Stomach (tissue), 9 donors: Measurements from ENCODE around the gene PMS2. TPM values are rescaled to one million over a fixed set of nuclear protein-coding genes. Genes with fewer than 3 reads are reported as not detected.
"Not testable (repeated sequence)": the region's sequence is repeated elsewhere in the genome, so short reads cannot be mapped to it uniquely, and the experiment has no call there.

ENCODE experiments used
- DNase-seq, 2 donors: peaks; one replicate each; pipeline versions ENCODE4 v3.0.0 to v3.0.0-alpha.2; 2013 to 2019
- H3K27ac ChIP-seq, 5 donors: fragments of 200-600 bp in 4 of 5; sonication (generic) in 4 of 5; one replicate each; pipeline ENCODE4 v1.5.1; 2013 to 2019; ENCODE audit warnings: mild to moderate bottlenecking in 1 of 5, moderate library complexity in 1 of 5
- H3K27me3 ChIP-seq, 3 donors: fragments of 200-600 bp; sonication (generic); one replicate each; pipeline ENCODE4 v1.5.1; 2017 to 2019; ENCODE audit warnings: mixed run types in 1 of 3
- H3K36me3 ChIP-seq, 4 donors: fragments of 200-600 bp; sonication (generic); 1 replicate in 3 of 4; 2 replicates in 1 of 4; pipeline ENCODE4 v1.5.1; 2016 to 2019
- H3K4me1 ChIP-seq, 4 donors: fragments of 200-600 bp; sonication (generic); one replicate each; pipeline ENCODE4 v1.5.1; 2016 to 2019
- H3K4me3 ChIP-seq, 4 donors: fragments of 200-600 bp; sonication (generic) in 3 of 4; one replicate each; pipeline ENCODE4 v1.5.1; 2016 to 2019; ENCODE audit warnings: mild to moderate bottlenecking in 1 of 4
- H3K9me3 ChIP-seq, 4 donors: fragments of 200-600 bp; sonication (generic); one replicate each; pipeline ENCODE4 v1.5.1; 2016 to 2019
- CTCF ChIP-seq, 7 experiments: fragments of 450-650 bp in 4 of 7; fragments of 200-600 bp in 3 of 7; sonication (generic) in 3 of 7; IDR thresholded peaks; one replicate each; pipeline ENCODE4 v1.5.1; 2016 to 2019; ENCODE audit warnings: antibody characterized with exemption in 7 of 7, control low read depth in 2 of 7, mild to moderate bottlenecking in 1 of 7
- EP300 ChIP-seq: sonication (generic); formaldehyde crosslinking; IDR thresholded peaks from one replicate; pipeline ENCODE4 v1.6.1; 2017; ENCODE audit warnings: antibody characterized with exemption
- POLR2A ChIP-seq, 4 donors: fragments of 450-650 bp; IDR thresholded peaks; one replicate each; pipeline ENCODE4 v1.6.1; 2016; ENCODE audit warnings: antibody characterized with exemption in 4 of 4, control low read depth in 2 of 4, mild to moderate bottlenecking in 1 of 4, moderate library complexity in 1 of 4
- WGBS, 5 donors: extraction: QIAGEN DNeasy Blood & Tissue Kit in 3 of 5; methylation state at CpG; one replicate each; pipeline versions ENCODE4 v1.1.5 to v1.1.7; 2013 to 2018; 5-methylcytosine and 5-hydroxymethylcytosine counted together
- intact Hi-C: fragments of 100-400 bp; cut with DNase I; formaldehyde crosslinking; loops from one replicate; pipeline ENCODE4 v1.15.1; 2023; ENCODE audit warnings: low total_unique reads
- polyA plus RNA-seq, 3 donors: library from polyadenylated mRNA; stranded (reverse); fragments of 200-250 nt; gene quantifications; one replicate each; pipeline ENCODE4 v1.2.3, GENCODE V29; 2013
- total RNA-seq, 5 donors: library from RNA; depleted of rRNA; stranded (reverse); fragments of >200 nt; gene quantifications; one replicate each; pipeline versions ENCODE4 v1.1.0 to v1.2.3, GENCODE V29; 2014 to 2016
- donor health status: healthy with polysubstance abuse.
- donor health status: Bipolar disorder and iron deficiency.
- donor health status: healthy.

PMS2 gene
- total and polyA plus RNA-seq, 8 donors = 2.9 to 16.0 (median 6.3) TPM

GRCh38 chr7:5997210-5997808, 11.5 kb downstream of the PMS2 start:
- intact Hi-C loops = no loop called here
- Histone ChIP-seq H3K27ac (peak overlapping the region in 1 of 5 donors; percentile 32), H3K9me3 (no peaks in the 10 kb centered on the region), H3K27me3 (no peaks in the 10 kb centered on the region), H3K36me3 (peaks cover 6 to 88% (median 84%) of the 10 kb centered on the region in 4 donors), H3K4me1 (peaks cover 0 to 7% (median 3%) of the 10 kb centered on the region in 4 donors), H3K4me3 (no peak overlapping the region)
- peak in 5 of 7 experiments; percentile 36 to 67 (median 50) for TF ChIP-seq CTCF (IDR thresholded peaks at IDR 0.05)
- no peak for TF ChIP-seq EP300
- TF ChIP-seq POLR2A (IDR thresholded peaks at IDR 0.05) = no peak
- 45 to 55% (median 47%) methylated on average over 10 of the region's 10 CpGs for WGBS, 5 donors
- peak; percentile 56 to 86 for DNase-seq

GRCh38 chr7:5987061-5987460, 21.8 kb downstream of the PMS2 start:
- intact Hi-C loops, H3K4me3 ChIP-seq, H3K9me3 ChIP-seq, DNase-seq, H3K27me3 ChIP-seq, H3K27ac ChIP-seq, H3K4me1 ChIP-seq: not testable (repeated sequence)
- H3K36me3 ChIP-seq = peaks cover 18 to 65% (median 64%) of the 10 kb centered on the region in 4 donors
- 90 to 96% (median 93%) methylated on average over 15 of the region's 15 CpGs for WGBS, 5 donors

DNA sequence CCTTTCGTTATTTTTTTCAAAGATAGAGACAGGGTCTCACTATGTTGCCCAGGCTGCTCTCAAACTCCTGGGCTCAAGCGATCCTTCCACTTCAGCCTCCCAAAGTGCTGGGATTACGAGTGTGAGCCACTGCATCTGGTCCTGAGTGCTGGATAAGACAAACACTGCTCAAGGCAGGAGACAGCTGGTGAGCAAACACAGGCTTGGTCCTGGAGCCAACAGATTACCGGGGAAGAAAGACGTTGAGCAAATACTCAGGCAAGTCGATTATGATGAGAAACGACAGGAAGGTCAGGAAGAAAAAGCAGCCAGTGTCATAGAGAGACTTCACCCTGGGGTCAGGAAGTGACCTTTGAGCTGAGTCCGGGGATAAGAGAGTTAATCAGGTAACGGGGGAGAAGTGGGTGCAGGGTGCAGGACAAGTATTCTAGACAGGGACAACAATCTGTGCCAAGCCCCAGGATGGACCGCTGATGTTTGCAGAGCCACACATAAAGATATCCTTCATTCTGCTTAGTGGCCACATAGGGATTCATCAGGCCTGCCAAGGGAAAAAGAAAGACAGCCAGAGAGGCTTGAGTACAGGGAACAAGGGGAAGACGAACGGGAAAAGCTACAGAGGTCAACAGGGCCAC, 29.1 kb downstream of the PMS2 start:
- intact Hi-C loops, H3K27me3 ChIP-seq, H3K4me1 ChIP-seq, H3K4me3 ChIP-seq, H3K9me3 ChIP-seq, DNase-seq, H3K27ac ChIP-seq: not testable (repeated sequence)
- peaks cover 0 to 35% (median 17%) of the 10 kb centered on the region in 4 donors for H3K36me3 ChIP-seq
- WGBS, 5 donors = 64 to 88% (median 81%) methylated on average over 1 to 2 of the region's 12 CpGs; no CpG with 5 or more reads in 1 of the 5 donors

- WGBS, 5 donors = no CpG with 5 or more reads among the region's 8 CpGs
- intact Hi-C loops = not testable (repeated sequence)
These were observed 35.3 kb downstream of the PMS2 start for GRCh38 chr7:5973580-5973979.

GRCh38 chr7:5970347-5970911, 38.4 kb downstream of the PMS2 start, which contains the start of gene RSPH10B:
Gene RSPH10B, minus strand, starts transcription at chr7:5970689. Its CDS starts 3,573 bp downstream, at chr7:5967116.
- H3K9me3 ChIP-seq, H3K4me1 ChIP-seq, H3K36me3 ChIP-seq, H3K27me3 ChIP-seq, H3K27ac ChIP-seq, intact Hi-C loops: not testable (repeated sequence)
- WGBS, 5 donors = 11 to 28% (median 12%) methylated on average over 5 to 25 of the region's 43 CpGs; no CpG with 5 or more reads in 2 of the 5 donors
- peak in 1 of 2 donors; percentile 1 for DNase-seq
- H3K4me3 ChIP-seq = peak within 1 kb of the TSS in 1 of 4 donors; percentile 17

More at GRCh38 chr7:5973580-5973979, 35.3 kb downstream of the PMS2 start:
- H3K36me3 ChIP-seq = peaks cover 0 to 18% (median 9%) of the 10 kb centered on the region in 4 donors
- not testable (repeated sequence) for H3K4me3 ChIP-seq, DNase-seq, H3K9me3 ChIP-seq, H3K4me1 ChIP-seq, H3K27ac ChIP-seq, H3K27me3 ChIP-seq

GRCh38 chr7:5963810-5964209, 45.0 kb downstream of the PMS2 start:
- H3K9me3 ChIP-seq, intact Hi-C loops, H3K27me3 ChIP-seq, H3K4me1 ChIP-seq, H3K27ac ChIP-seq, H3K4me3 ChIP-seq, DNase-seq, H3K36me3 ChIP-seq: not testable (repeated sequence)
- 79 to 94% (median 91%) methylated on average over 4 to 5 of the region's 7 CpGs for WGBS, 5 donors

DNA sequence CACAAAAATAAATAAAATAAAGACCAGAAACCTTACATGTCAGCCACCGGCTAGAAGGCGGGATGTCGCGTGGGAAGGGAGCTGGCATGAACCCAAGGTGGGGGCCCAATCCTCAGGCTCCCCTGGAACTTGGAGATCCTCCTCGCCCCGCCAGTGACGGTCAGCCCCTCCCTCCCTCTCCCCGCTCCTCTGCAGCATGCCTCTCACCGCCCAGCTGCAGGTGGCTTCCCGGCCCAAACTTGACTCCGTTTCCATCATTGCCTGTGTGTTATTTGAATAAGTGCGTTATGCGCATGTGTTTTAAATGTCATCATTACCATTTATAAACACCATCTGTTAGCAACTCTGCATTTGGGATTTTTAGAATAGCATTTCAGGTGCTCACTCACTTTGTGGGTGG, 45.6 kb downstream of the PMS2 start:
- H3K4me1 ChIP-seq, H3K27me3 ChIP-seq, intact Hi-C loops, H3K4me3 ChIP-seq, H3K36me3 ChIP-seq, DNase-seq, H3K9me3 ChIP-seq, H3K27ac ChIP-seq: not testable (repeated sequence)
- 18 to 33% methylated on average over 3 of the region's 13 CpGs; no CpG with 5 or more reads in 3 of the 5 donors for WGBS, 5 donors

- H3K9me3 ChIP-seq, H3K36me3 ChIP-seq, DNase-seq, H3K4me1 ChIP-seq, intact Hi-C loops, H3K27me3 ChIP-seq, H3K27ac ChIP-seq, H3K4me3 ChIP-seq: not testable (repeated sequence)
- no CpG with 5 or more reads among the region's 17 CpGs for WGBS, 5 donors
These were observed 73.9 kb downstream of the PMS2 start for GRCh38 chr7:5934945-5935450.

DNA sequence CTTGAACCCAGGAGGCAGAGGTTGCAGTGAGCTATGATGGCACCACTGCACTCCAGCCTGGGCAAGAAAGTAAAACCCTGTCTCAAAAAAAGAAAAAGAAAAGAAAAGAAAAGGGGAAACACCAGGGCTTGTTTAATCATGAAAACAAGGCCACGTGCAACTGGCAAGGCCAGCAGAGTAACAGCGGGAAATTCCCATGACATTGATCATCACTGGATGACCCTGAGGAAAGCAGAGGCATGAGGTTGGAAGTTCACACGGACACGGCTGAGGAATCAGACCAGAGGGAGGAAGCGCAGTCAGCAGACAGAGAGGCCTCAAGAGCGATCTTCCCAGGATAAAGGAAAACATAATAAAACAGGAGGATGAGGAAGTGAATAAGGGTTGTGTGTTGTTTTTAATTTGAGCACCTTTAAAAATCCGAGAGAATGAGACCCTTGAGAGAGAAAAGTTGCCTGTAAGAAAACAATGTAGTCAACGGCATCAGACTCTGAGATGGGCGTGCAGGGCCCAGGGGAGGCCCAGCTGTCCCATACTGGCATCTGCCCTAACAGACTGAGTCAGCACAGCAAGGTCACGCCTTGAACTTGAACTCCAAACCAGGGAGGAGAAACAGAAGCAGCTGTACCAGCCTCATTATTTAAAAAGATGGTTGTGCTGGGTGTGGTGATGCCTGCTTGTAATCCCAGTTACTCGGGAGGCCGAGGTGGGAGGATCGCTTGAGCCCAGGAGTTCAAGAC, 76.8 kb downstream of the PMS2 start:
- H3K27me3 ChIP-seq, intact Hi-C loops, H3K4me1 ChIP-seq, H3K4me3 ChIP-seq, H3K27ac ChIP-seq, H3K36me3 ChIP-seq, H3K9me3 ChIP-seq: not testable (repeated sequence)
- peak in 1 of 2 donors; percentile 6 for DNase-seq
- WGBS, 5 donors = 62 to 100% (median 78%) methylated on average over 3 to 7 of the region's 13 CpGs

GRCh38 chr7:5931250-5931649, 77.6 kb downstream of the PMS2 start:
- H3K36me3 ChIP-seq, H3K27me3 ChIP-seq, DNase-seq, intact Hi-C loops, H3K4me1 ChIP-seq, H3K4me3 ChIP-seq, H3K27ac ChIP-seq, H3K9me3 ChIP-seq: not testable (repeated sequence)
- WGBS, 5 donors = 95 to 99% (median 97%) methylated on average over 10 to 14 of the region's 14 CpGs
